Measurements from ENCODE around the gene CIB4. TPM values are rescaled to one million over a fixed set of nuclear protein-coding genes. Genes with fewer than 3 reads are reported as not detected.
A peak's percentile ranks its signal among the peaks of the same experiment; 100 is the strongest.

CIB4 gene
- polyA plus RNA-seq (2014; cell fraction: cytosol; rRNA removed) = not detected in 2 replicates
- not detected in 2 replicates for polyA plus RNA-seq (2014; cell fraction: nucleus; rRNA removed)

DNA sequence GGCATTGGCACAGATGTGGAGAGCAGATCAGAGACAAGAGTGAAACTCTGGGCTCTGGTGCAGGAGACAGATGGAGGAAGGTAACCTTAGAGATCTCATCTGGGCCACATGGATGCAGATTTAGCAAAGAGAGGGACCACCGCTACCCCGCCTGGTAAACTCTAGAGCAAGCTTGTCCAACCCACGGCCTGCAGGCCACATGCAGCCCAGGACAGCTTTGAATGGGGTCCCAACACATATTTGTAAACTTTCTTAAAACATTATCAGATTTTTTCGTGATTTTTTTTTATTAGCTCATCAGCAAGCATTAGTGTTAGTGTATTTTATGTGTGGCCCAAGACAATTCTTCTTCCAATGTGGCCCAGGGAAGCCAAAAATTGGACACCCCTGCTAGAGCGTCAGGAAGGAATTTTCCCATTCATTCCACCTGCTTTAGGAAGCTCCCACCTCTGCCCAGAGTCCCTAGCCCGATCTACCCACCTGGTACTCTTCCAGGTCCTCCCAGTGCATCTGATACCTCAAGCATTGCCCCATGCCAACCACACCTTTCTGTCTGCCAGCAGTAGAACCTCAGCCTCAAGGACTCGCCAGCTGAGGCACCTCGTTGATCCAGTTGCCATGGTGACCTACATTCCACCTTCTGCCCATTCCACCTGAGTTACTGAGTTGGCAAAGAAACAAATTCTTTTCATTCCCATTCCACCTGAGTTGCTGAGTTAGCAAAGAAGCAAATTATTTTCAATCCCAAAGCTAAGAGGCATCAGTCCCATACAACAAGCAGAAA lies at the start of gene CIB4:
Gene CIB4 (minus strand): TSS at position 586 of the 784 bp plus-strand sequence. CDS start 52 bp downstream, at position 534.
- DNase-seq (ENCODE audit: low spot score) = no peak

DNA sequence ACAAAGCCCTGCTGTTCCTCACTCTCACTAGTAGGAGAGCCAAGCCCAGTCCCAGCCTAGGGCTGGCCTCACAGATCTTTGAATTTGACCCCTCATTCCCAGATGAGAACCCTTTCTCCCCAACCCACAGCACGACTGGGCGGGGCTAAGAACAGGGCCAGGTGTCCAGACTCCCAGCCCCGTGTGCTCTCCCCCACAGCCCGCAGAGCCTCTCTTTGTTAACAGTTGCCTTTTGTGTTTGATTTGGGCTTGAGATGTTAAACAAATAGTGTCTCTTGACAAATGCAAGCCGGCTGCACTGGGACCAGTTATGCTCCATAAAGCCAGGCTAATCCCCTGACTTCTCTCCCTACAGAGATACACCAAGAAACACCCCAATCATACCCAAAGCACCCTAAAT lies 46.6 kb upstream of the CIB4 start:
- no peak for DNase-seq (ENCODE audit: low spot score)

DNA sequence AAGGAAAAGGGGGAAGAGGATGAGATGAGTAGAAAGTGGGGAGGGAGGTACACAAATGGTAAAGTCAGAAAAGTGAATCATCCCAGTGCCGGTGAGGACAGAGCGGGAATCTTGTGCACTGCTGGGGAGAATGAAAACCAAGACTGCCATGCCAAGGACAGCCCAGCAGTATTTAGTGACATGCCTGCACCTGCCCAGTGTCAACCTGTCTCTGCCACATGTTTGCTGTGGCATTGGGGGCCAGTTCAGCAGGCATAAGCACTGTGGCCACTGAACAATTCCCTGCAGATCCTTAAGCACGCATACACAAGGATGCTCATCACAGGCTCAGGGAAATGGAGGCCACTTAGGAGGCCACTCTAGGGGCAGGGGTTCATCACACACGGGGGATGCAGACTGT lies 46.2 kb upstream of the CIB4 start:
- DNase-seq (ENCODE audit: low spot score) = no peak

DNA sequence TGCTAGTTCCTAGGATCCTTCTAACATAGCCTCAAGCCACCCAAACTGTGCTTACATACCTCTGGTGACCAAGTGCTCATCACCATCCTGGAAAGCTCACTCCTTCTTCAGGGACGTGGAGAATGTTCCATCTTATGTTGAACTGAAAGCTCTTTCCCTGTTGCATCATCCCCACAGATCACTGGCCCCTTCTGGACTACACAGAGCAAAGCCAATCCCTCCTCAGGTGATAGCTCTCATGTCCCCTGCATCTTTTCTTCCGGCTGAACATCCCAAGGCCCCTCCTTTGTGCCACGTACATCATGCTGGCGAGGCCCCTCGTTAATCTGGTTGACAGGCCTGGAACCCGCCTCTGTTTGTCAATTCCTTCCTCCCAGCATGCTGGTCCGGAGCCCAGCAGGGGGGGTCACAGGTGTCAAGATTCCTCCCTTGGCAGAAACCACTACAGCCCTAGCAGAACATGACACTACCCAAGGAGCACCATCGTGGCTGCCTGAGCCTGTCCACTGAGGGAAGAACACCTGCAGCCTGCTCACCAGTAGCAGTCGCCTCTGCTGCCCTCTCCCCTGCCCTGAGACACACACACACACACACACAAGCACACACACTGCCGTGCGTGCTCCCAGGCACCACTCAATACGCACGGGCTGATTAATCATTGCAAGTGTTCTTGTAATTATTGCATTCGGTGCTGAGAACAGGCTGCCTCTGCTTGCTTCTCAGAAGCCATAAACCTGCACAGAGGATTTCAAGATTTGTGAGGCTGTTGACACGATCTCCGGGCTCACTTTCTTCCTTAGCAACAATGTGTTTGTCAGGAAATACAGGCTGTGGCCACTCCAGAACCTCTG lies 45.0 kb upstream of the CIB4 start:
- DNase-seq (ENCODE audit: low spot score) = peak; percentile 27

DNA sequence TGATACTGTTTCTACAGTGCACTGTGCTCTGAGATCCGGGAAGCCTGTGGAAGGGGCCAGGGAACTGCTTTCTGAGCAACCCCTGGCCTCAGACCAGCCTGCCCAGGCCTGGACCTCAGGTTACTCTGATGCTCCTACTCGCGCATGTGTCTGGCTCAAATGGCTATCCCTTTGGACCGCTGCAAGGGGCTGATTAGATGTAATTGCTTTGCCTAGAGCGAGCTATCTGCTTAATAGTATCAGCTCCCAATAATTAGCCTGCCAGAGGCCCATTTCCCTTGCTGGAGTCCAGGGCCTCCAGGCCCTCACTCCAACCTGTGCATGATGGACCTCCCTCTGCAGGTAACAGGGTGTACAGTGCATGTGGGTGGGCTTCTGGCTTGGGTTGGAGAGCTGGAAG lies 44.2 kb upstream of the CIB4 start:
- peak; percentile 35 for DNase-seq (ENCODE audit: low spot score)

DNA sequence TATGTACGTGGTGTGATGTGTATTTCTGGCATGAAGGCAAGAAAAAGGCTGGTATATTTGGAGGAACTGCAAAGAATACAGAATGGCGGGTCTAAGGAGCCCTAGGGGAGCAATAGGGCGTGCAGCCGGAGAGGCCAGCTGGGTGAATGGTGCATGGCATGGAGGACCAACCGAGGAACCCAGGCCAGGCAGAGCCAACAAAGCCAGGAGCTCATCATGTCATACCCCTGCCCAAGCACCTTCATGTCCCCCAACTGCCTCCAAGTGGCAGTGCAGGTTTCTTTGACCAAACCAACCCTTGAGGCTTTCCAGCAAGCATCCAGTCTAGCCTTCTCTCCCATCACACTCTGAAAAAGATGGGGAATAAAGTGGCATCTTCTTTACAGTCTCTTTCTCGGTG lies 42.4 kb upstream of the CIB4 start:
- no peak for DNase-seq (ENCODE audit: low spot score)

DNA sequence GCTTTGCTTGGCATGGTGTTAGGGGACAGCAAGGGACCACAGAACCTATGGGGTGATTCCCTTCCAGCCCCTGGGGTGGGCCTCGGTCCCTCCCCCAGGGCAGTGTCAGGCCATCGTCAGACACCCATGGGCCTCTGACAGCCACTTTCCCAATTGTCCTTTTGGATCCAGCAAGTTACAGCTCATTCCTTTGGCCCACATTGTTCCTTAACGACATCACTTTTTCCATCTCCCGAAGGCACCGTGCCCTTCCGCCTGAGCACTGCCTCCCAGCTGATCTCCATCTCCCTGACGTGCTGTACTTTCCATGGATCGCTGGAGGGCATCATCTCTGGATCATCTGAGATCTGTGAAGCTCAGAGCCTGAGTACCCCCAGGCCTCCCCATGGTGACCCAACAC lies 41.0 kb upstream of the CIB4 start:
- no peak for DNase-seq (ENCODE audit: low spot score)

DNA sequence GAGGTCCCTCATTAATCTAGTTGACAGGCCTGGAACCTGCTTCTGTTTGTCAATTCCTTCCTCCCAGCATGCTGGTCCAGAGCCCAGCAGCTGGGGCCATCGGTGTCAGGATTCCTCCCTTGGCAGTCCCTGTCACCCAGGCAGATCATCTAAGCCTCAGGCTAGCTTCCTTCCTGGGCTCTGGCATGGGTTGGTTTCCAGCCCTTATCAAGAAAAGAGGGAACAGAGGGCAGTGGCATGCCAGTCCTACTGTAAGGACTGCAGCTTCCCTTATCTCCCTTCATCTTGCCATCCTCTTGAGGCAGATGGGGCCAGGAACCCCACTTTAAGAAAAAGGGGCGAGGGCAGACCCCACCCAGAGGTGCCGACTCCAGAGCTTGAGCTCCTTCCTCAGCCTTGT lies 40.5 kb upstream of the CIB4 start:
- no peak for DNase-seq (ENCODE audit: low spot score)

DNA sequence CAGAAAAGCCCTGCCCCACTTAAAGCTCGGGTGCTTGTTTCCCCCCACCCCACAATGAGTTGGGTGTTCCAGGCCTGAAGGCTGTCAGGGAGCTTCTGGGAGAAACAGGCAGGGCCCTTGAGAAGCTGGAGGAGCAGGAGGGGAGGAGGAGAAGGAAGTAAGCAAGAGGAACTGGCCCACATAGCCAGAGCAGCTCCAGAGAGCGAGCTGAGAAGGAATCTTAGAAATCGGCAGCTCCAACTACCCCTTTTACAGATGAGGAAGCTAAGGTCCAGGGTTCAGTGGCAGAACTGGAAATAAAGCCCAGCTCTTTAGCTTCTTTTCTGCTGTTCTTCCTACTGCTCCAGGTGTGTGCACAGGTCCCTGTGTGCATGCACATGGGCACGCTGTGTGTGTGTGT lies 38.7 kb upstream of the CIB4 start:
- no peak for DNase-seq (ENCODE audit: low spot score)

DNA sequence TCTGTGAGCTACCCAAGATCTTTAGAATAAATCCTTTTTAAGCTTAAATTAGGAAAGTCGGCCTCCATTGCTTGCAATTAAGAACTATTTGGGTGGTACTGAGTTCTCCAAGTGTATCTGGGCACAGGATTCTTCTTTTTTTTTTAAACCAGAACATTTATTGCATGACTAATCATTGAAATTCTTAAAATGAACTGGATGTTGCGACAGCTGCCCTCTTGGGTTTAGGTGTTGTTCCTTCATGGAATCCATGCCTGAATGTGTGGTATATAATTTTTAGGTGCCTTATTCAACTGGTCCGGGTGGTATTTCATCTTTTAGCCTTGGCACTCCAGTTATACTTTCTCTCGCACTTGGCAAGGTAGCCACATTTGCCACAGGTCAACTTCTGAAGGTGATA lies 36.9 kb upstream of the CIB4 start:
- no peak for DNase-seq (ENCODE audit: low spot score)

DNA sequence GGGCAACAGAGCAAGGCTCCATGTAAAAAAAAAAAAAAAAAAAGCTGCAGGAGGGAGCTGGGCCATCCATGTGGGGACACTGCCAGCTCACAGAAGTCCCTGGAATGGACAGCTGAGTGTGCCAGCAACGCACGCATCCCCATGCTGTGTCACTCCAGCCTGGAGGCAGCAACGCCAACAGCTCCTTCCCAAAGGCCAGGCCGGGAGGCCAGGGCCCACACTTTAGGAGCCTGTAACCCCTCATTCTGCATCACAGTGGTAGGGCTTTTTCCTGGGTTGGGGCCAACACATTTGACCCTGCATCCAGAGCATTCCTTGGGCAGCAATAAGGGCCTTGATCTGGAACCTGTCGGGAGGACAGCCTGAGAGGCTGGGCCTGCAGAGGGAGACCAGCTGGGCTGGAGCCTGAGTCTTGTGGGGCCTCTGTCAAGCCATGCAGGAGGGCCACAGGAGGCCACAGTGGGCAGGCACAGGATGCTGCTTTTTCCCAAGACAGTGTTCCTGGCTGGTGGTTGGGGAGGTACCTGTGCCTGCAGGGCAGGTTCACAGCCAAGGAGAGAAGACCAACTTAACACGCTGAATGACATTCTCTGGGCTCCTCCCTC lies 34.6 kb upstream of the CIB4 start:
- no peak for DNase-seq (ENCODE audit: low spot score)

DNA sequence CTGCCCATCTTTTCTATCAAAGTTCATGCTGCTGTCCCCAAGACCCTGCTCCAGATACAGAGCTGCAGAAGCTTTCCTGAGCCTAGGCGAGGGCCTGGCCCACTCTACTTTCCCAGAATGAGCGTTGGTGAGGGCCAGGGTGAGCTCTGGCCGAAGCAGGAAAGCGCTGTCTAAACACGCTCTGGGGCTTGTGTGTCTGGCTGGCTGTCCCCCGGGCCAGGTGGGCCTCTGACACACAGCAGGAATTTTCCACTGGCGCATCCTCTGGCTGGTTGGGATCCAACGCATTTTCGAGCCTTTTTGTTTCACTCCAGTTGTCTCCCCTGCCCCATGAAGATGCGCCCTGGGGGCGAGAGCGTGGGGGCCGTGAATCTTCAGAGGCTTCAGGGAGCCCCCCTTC lies 33.6 kb upstream of the CIB4 start:
- no peak for DNase-seq (ENCODE audit: low spot score)

DNA sequence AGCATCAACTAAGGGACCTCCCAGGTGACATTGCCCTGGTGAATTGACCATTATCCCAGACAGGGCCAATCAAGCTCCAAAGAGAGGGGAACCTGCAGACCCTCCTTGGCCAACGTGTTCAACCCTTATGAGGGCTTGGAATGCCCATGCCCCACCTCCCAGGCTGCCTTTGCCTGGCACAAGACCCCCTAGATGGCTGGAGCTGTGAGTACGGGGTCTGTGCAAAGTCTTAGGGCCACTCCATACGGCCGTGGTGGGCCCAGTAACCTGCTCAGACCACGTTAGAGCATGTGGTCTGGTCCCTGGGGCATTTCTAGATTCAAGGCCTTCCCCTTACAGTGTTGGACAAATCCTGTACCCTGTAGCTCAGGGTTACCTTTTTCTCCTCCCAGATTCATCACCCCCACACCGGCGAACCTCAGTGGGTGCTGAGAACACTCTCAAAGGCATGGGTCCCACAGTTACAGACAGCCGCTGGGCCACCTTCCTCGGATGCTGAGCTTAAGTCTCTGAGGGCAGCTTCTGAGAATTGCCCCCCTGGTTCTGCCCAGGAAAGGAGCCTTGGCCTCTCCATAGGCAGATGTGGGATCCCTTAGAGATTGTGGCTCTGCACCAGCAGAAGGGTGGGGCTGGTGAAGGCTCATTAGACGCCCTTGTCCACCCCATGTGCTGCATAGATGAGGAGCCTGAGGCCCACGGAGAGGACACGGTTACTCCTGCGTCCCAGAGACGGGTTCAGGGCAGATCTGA lies 33.0 kb upstream of the CIB4 start:
- no peak for DNase-seq (ENCODE audit: low spot score)

DNA sequence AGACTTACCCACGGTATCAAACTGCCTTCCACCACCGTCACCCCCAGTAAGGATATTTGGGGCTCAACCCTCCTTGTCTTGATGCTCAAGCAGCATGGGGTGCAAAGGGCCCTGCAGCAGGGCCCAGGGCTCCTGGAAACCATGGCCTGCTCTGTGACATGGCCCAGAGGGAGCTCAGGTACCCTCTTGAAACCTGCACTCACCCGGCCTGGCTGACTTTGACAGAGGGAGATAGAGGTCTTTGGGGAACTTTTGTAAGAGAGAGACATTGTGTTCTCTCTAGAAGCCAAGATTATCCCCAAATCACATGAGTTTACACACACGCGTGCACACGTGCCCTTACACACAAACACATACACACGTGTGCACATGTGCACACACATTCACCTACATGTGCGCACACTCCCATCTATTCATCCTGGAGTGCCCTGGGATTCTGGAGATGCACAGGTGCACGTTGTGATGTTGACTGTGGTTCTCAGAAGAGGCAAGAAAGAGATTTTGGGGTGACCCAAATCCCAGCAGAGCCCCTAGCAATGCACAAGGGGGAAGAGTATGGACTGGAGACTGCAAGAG lies 31.7 kb upstream of the CIB4 start:
- DNase-seq (ENCODE audit: low spot score) = no peak

DNA sequence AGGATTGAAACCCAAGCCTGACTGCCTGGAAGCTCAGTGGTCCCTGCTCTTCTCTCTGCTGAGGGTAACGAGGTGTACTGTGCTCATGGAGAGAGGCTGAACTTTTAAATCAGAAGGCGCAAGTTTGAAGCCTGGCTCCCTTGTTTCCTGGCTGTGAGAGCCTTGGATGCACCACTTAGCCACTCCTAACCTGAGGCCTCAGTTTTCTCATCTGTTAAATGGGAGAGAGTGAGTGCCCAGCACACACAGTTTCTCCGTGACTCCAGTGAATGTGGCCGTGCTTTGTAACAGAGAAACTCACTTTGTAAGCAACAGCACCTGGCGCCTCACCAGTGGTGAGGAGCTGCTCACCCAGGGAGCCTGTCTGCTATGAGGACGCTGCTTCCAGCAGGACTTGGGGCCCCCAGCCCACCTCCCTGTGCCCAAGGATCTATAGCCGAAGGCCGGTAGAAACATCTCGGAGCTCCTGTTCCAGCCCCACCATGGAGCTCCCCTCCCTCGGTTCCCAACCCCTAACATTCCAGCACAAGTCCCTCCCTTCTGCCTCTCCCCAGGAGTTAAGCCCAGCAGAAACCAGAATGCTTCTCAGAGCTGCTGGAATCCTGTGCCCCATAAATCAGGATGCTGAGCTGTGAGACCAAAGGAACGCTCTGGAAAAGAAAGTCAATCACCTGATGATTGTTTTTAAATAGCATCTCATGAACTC lies 31.1 kb upstream of the CIB4 start:
- DNase-seq (ENCODE audit: low spot score) = no peak

DNA sequence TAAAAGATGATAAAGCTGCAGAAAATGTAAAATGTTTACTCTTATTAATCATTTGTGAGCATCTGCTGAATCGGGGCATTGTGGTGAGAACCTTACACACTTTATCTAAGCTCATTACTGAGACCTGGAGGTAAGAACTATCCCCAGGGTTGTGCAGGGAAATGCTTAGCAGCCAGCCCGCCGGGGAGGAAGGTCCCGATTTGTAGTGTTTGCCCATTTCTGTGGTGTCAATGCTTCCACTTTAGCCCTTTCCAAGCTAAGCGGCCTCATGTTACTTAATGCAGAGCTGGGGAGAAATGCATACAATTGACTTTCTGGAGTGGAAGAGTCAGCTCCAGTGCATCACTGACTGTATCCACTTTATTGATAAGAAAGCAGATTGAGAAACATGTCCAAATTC lies 30.5 kb upstream of the CIB4 start:
- no peak for DNase-seq (ENCODE audit: low spot score)

DNA sequence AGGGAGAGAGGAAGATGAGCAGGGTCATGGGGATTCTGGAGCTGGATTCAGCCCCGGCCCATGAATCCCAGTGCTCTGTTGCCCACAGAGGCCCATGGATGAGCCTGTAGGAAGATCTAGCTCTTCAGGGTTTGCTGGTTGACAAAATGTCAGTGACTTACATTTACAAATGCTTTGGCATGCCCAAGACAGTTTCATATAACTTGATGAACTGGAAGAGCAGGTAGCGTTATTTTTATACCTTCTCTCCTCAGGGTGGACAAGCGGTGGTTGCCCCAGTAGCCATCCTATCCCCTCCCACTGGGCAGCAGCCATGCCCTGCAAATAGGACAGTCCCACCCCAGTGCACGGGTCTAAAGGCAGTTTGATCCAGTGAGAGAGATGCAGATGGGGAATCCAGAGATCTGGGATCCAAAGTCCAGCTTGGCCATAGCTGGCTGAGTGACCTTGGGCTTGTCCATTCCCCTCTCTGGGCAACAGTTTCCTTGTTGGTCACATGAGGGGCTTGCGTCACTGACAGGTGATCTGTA lies 29.8 kb upstream of the CIB4 start:
- DNase-seq (ENCODE audit: low spot score) = no peak

DNA sequence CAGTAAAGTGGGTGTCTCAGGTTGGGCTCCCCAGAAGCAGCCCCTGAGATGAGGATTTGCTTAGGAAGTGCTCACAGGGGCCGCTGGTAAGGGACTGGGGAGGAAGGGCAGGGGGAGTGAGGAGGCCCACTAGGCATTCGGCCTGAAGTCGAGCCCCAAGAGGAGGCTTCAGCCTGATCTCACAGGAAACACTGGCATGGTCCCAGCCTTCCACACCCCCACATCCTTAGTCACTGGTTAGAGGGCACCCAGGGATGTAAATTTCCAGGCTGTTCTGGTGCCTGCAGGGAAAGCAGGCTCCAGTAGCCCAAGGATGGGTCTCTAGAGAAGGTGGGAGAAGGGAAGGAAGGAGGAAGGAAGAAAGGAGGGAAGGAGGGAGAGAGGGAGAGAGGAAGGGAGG lies 29.0 kb upstream of the CIB4 start:
- no peak for DNase-seq (ENCODE audit: low spot score)

DNA sequence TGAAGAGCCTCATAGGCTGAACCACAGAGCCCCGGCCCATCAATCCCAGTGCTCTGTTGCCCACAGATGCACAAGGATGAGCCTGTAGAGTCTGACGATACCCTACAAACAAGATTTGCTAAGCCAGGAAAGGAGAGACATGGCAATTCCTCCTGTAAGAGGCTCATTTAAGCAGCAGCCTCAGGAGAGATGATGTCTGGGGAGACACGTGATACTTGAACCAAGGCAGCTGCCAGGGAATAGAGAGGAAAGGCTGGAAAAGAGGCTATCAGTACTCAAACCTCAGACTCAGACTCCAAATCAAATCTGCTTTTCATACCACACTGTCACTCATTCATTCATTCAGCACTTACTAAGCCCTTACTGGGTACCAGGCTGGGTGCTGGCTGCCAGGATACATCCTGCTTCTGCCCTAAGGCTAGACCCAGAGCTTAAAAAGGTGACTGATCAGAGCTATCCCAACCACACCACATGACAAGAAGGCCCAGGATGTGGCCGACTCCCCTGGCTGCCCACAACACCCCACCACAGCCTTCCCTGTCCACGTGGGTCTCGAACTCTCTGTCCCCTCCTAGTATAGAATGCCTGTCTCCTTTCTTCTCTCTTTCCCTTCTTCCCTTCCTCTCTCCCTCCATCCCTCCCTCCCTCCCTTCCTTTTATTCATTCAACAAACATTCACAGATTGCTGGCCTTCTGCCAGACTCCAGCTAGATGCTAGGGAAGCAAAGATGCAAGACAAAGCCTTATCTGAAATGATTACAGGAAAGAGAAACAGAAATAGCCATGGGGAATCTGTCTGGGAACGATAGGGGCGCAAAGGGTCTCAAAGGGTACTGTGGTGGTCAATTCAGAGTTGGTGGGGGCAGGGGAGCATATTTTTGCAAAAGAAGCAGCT lies 27.9 kb upstream of the CIB4 start:
- no peak for DNase-seq (ENCODE audit: low spot score)

Data from SK-N-DZ (cell line).